ENCODE data around the gene UBE2D2.

UBE2D2 gene

DNA sequence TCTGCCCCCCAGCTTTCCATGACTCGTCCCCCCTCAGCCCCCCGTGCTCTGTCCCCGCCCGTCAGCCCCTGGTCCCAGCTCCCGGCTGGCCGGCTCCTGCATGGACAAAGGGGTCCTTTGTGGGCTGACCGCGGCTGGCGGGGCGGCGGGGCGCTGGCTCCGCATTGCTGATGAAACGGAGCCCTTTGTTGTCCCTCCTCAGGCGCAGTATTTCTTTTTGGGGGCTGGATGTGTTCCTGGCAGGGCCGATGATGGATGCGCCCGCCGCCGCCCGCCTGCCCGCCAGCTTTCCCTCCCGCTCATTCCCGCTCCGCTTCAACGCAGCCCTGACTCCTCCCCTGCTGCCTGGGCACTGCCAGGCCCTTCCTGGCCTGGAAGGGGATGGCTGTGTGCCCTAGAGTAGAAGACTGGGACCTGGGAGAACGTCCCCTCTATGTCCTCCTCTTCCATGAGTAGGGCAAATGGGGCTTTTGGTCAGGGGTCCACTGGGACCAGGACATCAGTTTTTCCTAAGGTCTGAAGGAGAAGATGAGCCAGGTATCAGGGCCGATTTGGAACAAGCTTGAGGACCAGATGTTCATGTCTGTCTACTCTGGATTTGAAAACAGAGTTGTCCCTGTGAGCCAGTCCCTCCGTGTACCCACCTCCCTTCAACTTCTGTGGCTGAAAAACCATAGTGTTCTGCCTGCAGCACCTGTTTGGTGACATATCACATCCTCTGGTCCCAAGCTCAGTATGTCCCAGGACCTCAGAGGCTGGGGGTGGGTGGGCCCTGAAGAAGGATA, 116.0 kb downstream of the UBE2D2 start:
- Histone ChIP-seq H3K4me3 (ENCODE audit: low read length) (no peak overlapping the region), H3K9ac (ENCODE audit: low read length) (no peak overlapping the region), H3K4me1 (ENCODE audit: control insufficient read depth, insufficient read depth, low read length) (peaks cover 21% of the 10 kb centered on the region), H3K27me3 (ENCODE audit: control insufficient read depth, insufficient read depth, low read length) (no peaks in the 10 kb centered on the region), H3K9me3 (ENCODE audit: control insufficient read depth, low read length) (no peaks in the 10 kb centered on the region), H3K36me3 (ENCODE audit: control insufficient read depth, insufficient read depth, low read length) (no peaks in the 10 kb centered on the region)

Measured in mucosa of stomach (tissue), 1 donor.